Transverse colon (tissue), 4 donors: ENCODE results near the gene DGKD.

ENCODE experiments used
- CTCF ChIP-seq, 5 experiments: fragments of 200-600 bp in 3 of 5; fragments of 450-650 bp in 2 of 5; sonication (generic) in 3 of 5; IDR thresholded peaks; 1 replicate in 2 of 5; 2 replicates in 3 of 5; pipeline ENCODE4 v1.5.1; 2016 to 2017; ENCODE audit warnings: antibody characterized with exemption in 5 of 5, inconsistent platforms in 3 of 5, mild to moderate bottlenecking in 2 of 5, moderate library complexity in 1 of 5
- POLR2AphosphoS5 ChIP-seq, 3 donors: sonication (generic); formaldehyde crosslinking; IDR thresholded peaks; one replicate each; pipeline ENCODE4 v1.6.1; 2016; ENCODE audit warnings: antibody characterized with exemption in 3 of 3

DNA sequence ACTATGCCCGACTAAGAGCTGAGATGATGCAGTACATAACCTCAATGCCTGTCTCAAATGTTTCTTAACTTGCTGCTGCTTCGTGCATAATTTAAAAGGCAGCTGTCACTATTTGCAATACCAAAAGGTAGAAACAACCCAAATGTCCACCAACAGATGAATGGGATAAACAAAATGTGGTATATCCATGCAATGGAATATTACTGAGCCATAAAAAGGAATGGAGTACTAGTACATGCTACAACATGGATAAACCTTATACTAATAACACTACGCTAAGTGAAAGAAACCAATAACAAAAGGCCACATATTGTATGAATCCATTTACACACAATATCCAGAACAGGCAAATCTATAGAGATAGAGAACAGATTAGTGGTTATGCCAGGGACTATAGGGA is 13.0 kb upstream of the DGKD start:
- TF ChIP-seq CTCF (IDR thresholded peaks at IDR 0.05) (no peak), POLR2AphosphoS5 (IDR thresholded peaks at IDR 0.05) (no peak)
